ENCODE results near the gene RNF167. TPM values are rescaled to one million over a fixed set of nuclear protein-coding genes. Genes with fewer than 3 reads are reported as not detected.

The RNF167 gene
- total and polyA plus RNA-seq, 8 donors: 8.8 to 134 (median 52.8) TPM

- Histone ChIP-seq H3K4me3 (peak overlapping the region in 1 of 4 donors; percentile 64), H3K27ac (peak overlapping the region; percentile 3 to 97 (median 93)), H3K27me3 (no peaks in the 10 kb centered on the region), H3K9me3 (no peaks in the 10 kb centered on the region), H3K4me1 (peaks cover 28 to 65% (median 39%) of the 10 kb centered on the region in 4 donors), H3K36me3 (peaks cover 32 to 58% (median 56%) of the 10 kb centered on the region in 4 donors)
- WGBS, 5 donors: 73 to 84% (median 77%) methylated on average over 14 to 16 of the region's 16 CpGs
- intact Hi-C loops (cut with DNase I; ENCODE audit: low total_unique reads): loop anchor here (10.0 kb wide), 2 partner anchors 65 to 95 kb away; partner anchors contain the start of gene CHRNE
- no peak for DNase-seq
- TF ChIP-seq POLR2A (IDR thresholded peaks at IDR 0.05) (no peak), EP300 (IDR thresholded peaks at IDR 0.05) (no peak), POLR2AphosphoS5 (IDR thresholded peaks at IDR 0.05) (no peak), CTCF (IDR thresholded peaks at IDR 0.05) (no peak)
Observed at GRCh38 chr17:4969551-4970173, 29.6 kb downstream of the RNF167 start.

GRCh38 chr17:4970273-4970672 is 30.2 kb downstream of the RNF167 start:
- Histone ChIP-seq H3K27ac (peak overlapping the region in 4 of 5 donors; percentile 93 to 97 (median 94)), H3K27me3 (no peaks in the 10 kb centered on the region), H3K4me3 (no peak overlapping the region), H3K36me3 (peaks cover 32 to 64% (median 62%) of the 10 kb centered on the region in 4 donors), H3K9me3 (no peaks in the 10 kb centered on the region), H3K4me1 (peaks cover 28 to 64% (median 37%) of the 10 kb centered on the region in 4 donors)
- 93 to 97% (median 93%) methylated on average over 8 of the region's 8 CpGs for WGBS, 5 donors
- no peak for DNase-seq
- intact Hi-C loops (cut with DNase I; ENCODE audit: low total_unique reads): loop anchor here (10.0 kb wide), 2 partner anchors 65 to 95 kb away; partner anchors contain the start of gene CHRNE
- TF ChIP-seq POLR2AphosphoS5 (IDR thresholded peaks at IDR 0.05): no peak
- no peak for TF ChIP-seq POLR2A (IDR thresholded peaks at IDR 0.05)
- no peak for TF ChIP-seq EP300 (IDR thresholded peaks at IDR 0.05)
- no peak for TF ChIP-seq CTCF (IDR thresholded peaks at IDR 0.05)

GRCh38 chr17:4971826-4972225 is 31.8 kb downstream of the RNF167 start:
- intact Hi-C loops (cut with DNase I; ENCODE audit: low total_unique reads): loop anchor here (10.0 kb wide), 2 partner anchors 67 to 93 kb away; partner anchors contain the start of gene CHRNE
- no peak for DNase-seq
- Histone ChIP-seq H3K4me3 (no peak overlapping the region), H3K36me3 (peaks cover 36 to 80% (median 76%) of the 10 kb centered on the region in 4 donors), H3K4me1 (peaks cover 20 to 48% (median 22%) of the 10 kb centered on the region in 4 donors), H3K27me3 (no peaks in the 10 kb centered on the region), H3K27ac (peak overlapping the region in 4 of 5 donors; percentile 8 to 54 (median 22)), H3K9me3 (no peaks in the 10 kb centered on the region)
- WGBS, 5 donors: 67 to 89% (median 84%) methylated on average over 6 of the region's 6 CpGs
- no peak for TF ChIP-seq POLR2A (IDR thresholded peaks at IDR 0.05)
- TF ChIP-seq EP300 (IDR thresholded peaks at IDR 0.05): no peak
- no peak for TF ChIP-seq CTCF (IDR thresholded peaks at IDR 0.05)
- no peak for TF ChIP-seq POLR2AphosphoS5 (IDR thresholded peaks at IDR 0.05)

GRCh38 chr17:4972322-4972721 is 32.3 kb downstream of the RNF167 start:
- H3K27me3 ChIP-seq: no peaks in the 10 kb centered on the region
- WGBS, 5 donors: 82 to 93% (median 91%) methylated on average over 11 to 12 of the region's 12 CpGs
- DNase-seq: no peak
- peaks cover 41 to 85% (median 81%) of the 10 kb centered on the region in 4 donors for H3K36me3 ChIP-seq
- no peak for TF ChIP-seq POLR2A (IDR thresholded peaks at IDR 0.05)
- no peak for TF ChIP-seq CTCF (IDR thresholded peaks at IDR 0.05)
- TF ChIP-seq EP300 (IDR thresholded peaks at IDR 0.05): no peak
- no peak for TF ChIP-seq POLR2AphosphoS5 (IDR thresholded peaks at IDR 0.05)
- H3K9me3 ChIP-seq: no peaks in the 10 kb centered on the region
- H3K27ac ChIP-seq: peak overlapping the region in 4 of 5 donors; percentile 8 to 54 (median 22)
- intact Hi-C loops (cut with DNase I; ENCODE audit: low total_unique reads): loop anchor here (10.0 kb wide), 2 partner anchors 68 to 92 kb away; partner anchors contain the start of gene CHRNE
- peaks cover 20 to 48% (median 22%) of the 10 kb centered on the region in 4 donors for H3K4me1 ChIP-seq
- H3K4me3 ChIP-seq: no peak overlapping the region
